Activated T-cell treated with anti-CD3 and anti-CD28 coated beads, Interleukin-2, amount 50 U/mL, for 4 hours (primary cell): ENCODE data around the gene ZFPL1. TPM values are rescaled to one million over a fixed set of nuclear protein-coding genes. Genes with fewer than 3 reads are reported as not detected.

ENCODE experiments used
- ATAC-seq, 2 donors: fragments of 200-7000 bp; cut with Tn5 transposase; one replicate each; pipeline ENCODE4 v1.10.0; 2021
- DNase-seq: peaks from one replicate; pipeline ENCODE4 v3.0.0-alpha.2; 2020
- H3K27me3 Mint-ChIP-seq: one replicate; pipeline ENCODE4 v1.8.0; 2021; ENCODE audit warnings: low read depth, mixed read lengths
- H3K36me3 Mint-ChIP-seq: one replicate; pipeline ENCODE4 v1.8.0; 2022; ENCODE audit warnings: mixed read lengths; ENCODE audit not compliant: insufficient read depth
- H3K4me1 Mint-ChIP-seq: one replicate; pipeline ENCODE4 v1.8.0; 2021; ENCODE audit warnings: low read depth, mixed read lengths
- H3K4me3 Mint-ChIP-seq: one replicate; pipeline ENCODE4 v1.8.0; 2021; ENCODE audit warnings: mild to moderate bottlenecking, moderate library complexity, mixed read lengths
- H3K9me3 Mint-ChIP-seq: one replicate; pipeline ENCODE4 v1.8.0; 2021; ENCODE audit warnings: mixed read lengths
- total RNA-seq, 3 donors: library from RNA; stranded (reverse); gene quantifications; one replicate each; pipeline ENCODE4 v1.2.1, GENCODE V29; 2021

ZFPL1 gene
- total RNA-seq, 3 donors from 2014 or later, result 36.5 to 37.1 (median 36.6) TPM

GRCh38 chr11:65071907-65072630 lies 12.0 kb upstream of the ZFPL1 start:
- Mint-ChIP-seq H3K4me3 (no peak overlapping the region), H3K27me3 (no peaks in the 10 kb centered on the region), H3K36me3 (no peaks in the 10 kb centered on the region), H3K9me3 (no peaks in the 10 kb centered on the region), H3K4me1 (no peaks in the 10 kb centered on the region)
- no peak for ATAC-seq
- no peak for DNase-seq

GRCh38 chr11:65072631-65072966 lies 11.4 kb upstream of the ZFPL1 start:
- Mint-ChIP-seq H3K9me3 (no peaks in the 10 kb centered on the region), H3K36me3 (no peaks in the 10 kb centered on the region), H3K27me3 (no peaks in the 10 kb centered on the region), H3K4me1 (no peaks in the 10 kb centered on the region), H3K4me3 (no peak overlapping the region)
- ATAC-seq (no peak), DNase-seq (no peak)

GRCh38 chr11:65077451-65077850 lies 6.6 kb upstream of the ZFPL1 start:
- H3K9me3 Mint-ChIP-seq, result no peaks in the 10 kb centered on the region
- no peaks in the 10 kb centered on the region for H3K27me3 Mint-ChIP-seq
- no peaks in the 10 kb centered on the region for H3K36me3 Mint-ChIP-seq
- no peak for DNase-seq
- H3K4me3 Mint-ChIP-seq, result no peak overlapping the region
- ATAC-seq, result no peak
- H3K4me1 Mint-ChIP-seq, result peaks cover 8% of the 10 kb centered on the region

- Mint-ChIP-seq H3K27me3 (no peaks in the 10 kb centered on the region), H3K9me3 (no peaks in the 10 kb centered on the region), H3K36me3 (no peaks in the 10 kb centered on the region), H3K4me3 (no peak overlapping the region), H3K4me1 (peaks cover 13% of the 10 kb centered on the region)
- peak; percentile 91 to 93 for ATAC-seq
- peak; percentile 67 for DNase-seq
These were observed 5.9 kb upstream of the ZFPL1 start for GRCh38 chr11:65078151-65078550.

GRCh38 chr11:65078786-65079342 lies 5.2 kb upstream of the ZFPL1 start:
- Mint-ChIP-seq H3K9me3 (no peaks in the 10 kb centered on the region), H3K4me1 (peaks cover 16% of the 10 kb centered on the region), H3K27me3 (no peaks in the 10 kb centered on the region), H3K36me3 (no peaks in the 10 kb centered on the region), H3K4me3 (no peak overlapping the region)
- no peak for ATAC-seq
- DNase-seq, result no peak

- H3K9me3 Mint-ChIP-seq, result no peaks in the 10 kb centered on the region
- peaks cover 31% of the 10 kb centered on the region for H3K4me1 Mint-ChIP-seq
- H3K4me3 Mint-ChIP-seq, result peak overlapping the region; percentile 93
- ATAC-seq, result peak; percentile 1 to 8
- no peak for DNase-seq
- peaks cover 7% of the 10 kb centered on the region for H3K36me3 Mint-ChIP-seq
- no peaks in the 10 kb centered on the region for H3K27me3 Mint-ChIP-seq
These were observed 738 bp upstream of the ZFPL1 start for GRCh38 chr11:65083134-65083833.

- Mint-ChIP-seq H3K4me3 (peak overlapping the region; percentile 93), H3K36me3 (peaks cover 22% of the 10 kb centered on the region), H3K4me1 (peaks cover 26% of the 10 kb centered on the region), H3K27me3 (no peaks in the 10 kb centered on the region), H3K9me3 (no peaks in the 10 kb centered on the region)
- DNase-seq (no peak), ATAC-seq (peak in 1 of 2 donors; percentile 11)
These were observed 765 bp downstream of the ZFPL1 start for GRCh38 chr11:65084598-65085375.

- DNase-seq, result no peak
- H3K9me3 Mint-ChIP-seq, result no peaks in the 10 kb centered on the region
- H3K4me1 Mint-ChIP-seq, result peaks cover 26% of the 10 kb centered on the region
- no peak for ATAC-seq
- peak overlapping the region; percentile 93 for H3K4me3 Mint-ChIP-seq
- peaks cover 22% of the 10 kb centered on the region for H3K36me3 Mint-ChIP-seq
- H3K27me3 Mint-ChIP-seq, result no peaks in the 10 kb centered on the region
These were observed 1.4 kb downstream of the ZFPL1 start for GRCh38 chr11:65085446-65085845.

- no peaks in the 10 kb centered on the region for H3K9me3 Mint-ChIP-seq
- peaks cover 26% of the 10 kb centered on the region for H3K4me1 Mint-ChIP-seq
- DNase-seq (no peak), ATAC-seq (no peak)
- H3K36me3 Mint-ChIP-seq, result peaks cover 22% of the 10 kb centered on the region
- H3K4me3 Mint-ChIP-seq, result no peak overlapping the region
- H3K27me3 Mint-ChIP-seq, result no peaks in the 10 kb centered on the region
These were observed 2.8 kb downstream of the ZFPL1 start for GRCh38 chr11:65086809-65087208.

- Mint-ChIP-seq H3K27me3 (no peaks in the 10 kb centered on the region), H3K4me1 (peaks cover 26% of the 10 kb centered on the region), H3K9me3 (no peaks in the 10 kb centered on the region), H3K4me3 (no peak overlapping the region), H3K36me3 (peaks cover 22% of the 10 kb centered on the region)
- ATAC-seq, result no peak
- DNase-seq, result no peak
These were observed 3.2 kb downstream of the ZFPL1 start for GRCh38 chr11:65087216-65087615.

GRCh38 chr11:65087827-65088226 lies 3.8 kb downstream of the ZFPL1 start:
- no peak for DNase-seq
- Mint-ChIP-seq H3K9me3 (no peaks in the 10 kb centered on the region), H3K36me3 (peaks cover 22% of the 10 kb centered on the region), H3K4me1 (peaks cover 24% of the 10 kb centered on the region), H3K4me3 (no peak overlapping the region), H3K27me3 (no peaks in the 10 kb centered on the region)
- no peak for ATAC-seq

- H3K9me3 Mint-ChIP-seq, result no peaks in the 10 kb centered on the region
- peaks cover 22% of the 10 kb centered on the region for H3K36me3 Mint-ChIP-seq
- peaks cover 13% of the 10 kb centered on the region for H3K4me1 Mint-ChIP-seq
- no peak for DNase-seq
- no peak overlapping the region for H3K4me3 Mint-ChIP-seq
- no peaks in the 10 kb centered on the region for H3K27me3 Mint-ChIP-seq
- no peak for ATAC-seq
These were observed 5.6 kb downstream of the ZFPL1 start for GRCh38 chr11:65089621-65090020.

- Mint-ChIP-seq H3K4me3 (no peak overlapping the region), H3K9me3 (no peaks in the 10 kb centered on the region), H3K4me1 (peaks cover 5% of the 10 kb centered on the region), H3K36me3 (peaks cover 21% of the 10 kb centered on the region), H3K27me3 (no peaks in the 10 kb centered on the region)
- no peak for DNase-seq
- no peak for ATAC-seq
These were observed 6.6 kb downstream of the ZFPL1 start for GRCh38 chr11:65090628-65091027.

- Mint-ChIP-seq H3K4me3 (peak overlapping the region; percentile 92), H3K36me3 (peaks cover 5% of the 10 kb centered on the region), H3K9me3 (no peaks in the 10 kb centered on the region), H3K27me3 (no peaks in the 10 kb centered on the region), H3K4me1 (peaks cover 15% of the 10 kb centered on the region)
- DNase-seq (no peak), ATAC-seq (no peak)
These were observed 11.4 kb downstream of the ZFPL1 start for GRCh38 chr11:65095427-65095826.
